Measurements from ENCODE around the gene PAX2.

DNA sequence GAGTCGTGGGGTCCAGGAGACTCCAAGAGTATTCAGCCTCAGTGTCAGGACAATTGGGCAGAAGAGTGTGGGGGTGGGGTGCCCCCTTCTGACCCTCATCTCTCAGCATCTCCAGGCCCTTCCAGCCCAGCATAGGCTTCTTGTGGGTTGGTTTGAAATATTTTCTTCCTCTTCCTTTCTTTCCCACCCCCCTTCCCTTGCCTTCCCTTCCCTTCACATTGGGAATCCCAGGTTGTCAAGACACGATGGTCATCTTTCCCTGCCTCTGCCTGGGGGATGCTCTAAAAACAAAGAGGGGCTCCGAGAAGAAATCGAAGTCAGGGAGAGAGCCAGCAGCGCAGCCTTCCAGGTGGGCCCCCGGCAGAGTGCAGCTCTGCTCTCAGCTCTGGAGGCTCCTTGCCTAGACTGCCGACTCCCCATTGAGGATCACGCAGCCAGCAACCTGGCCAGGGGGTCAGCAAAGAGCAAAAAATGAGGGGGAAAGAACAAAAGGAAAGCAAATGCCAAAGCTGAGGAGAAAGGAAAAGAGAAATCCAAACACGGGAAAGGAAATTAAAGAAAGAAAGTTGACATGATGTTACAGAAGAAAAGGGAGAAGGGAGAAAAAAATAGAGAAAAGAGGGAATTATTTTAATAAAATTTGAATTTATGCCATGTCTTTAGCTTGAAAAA lies 1.5 kb downstream of the PAX2 start:
- TF ChIP-seq, protein P1, sequence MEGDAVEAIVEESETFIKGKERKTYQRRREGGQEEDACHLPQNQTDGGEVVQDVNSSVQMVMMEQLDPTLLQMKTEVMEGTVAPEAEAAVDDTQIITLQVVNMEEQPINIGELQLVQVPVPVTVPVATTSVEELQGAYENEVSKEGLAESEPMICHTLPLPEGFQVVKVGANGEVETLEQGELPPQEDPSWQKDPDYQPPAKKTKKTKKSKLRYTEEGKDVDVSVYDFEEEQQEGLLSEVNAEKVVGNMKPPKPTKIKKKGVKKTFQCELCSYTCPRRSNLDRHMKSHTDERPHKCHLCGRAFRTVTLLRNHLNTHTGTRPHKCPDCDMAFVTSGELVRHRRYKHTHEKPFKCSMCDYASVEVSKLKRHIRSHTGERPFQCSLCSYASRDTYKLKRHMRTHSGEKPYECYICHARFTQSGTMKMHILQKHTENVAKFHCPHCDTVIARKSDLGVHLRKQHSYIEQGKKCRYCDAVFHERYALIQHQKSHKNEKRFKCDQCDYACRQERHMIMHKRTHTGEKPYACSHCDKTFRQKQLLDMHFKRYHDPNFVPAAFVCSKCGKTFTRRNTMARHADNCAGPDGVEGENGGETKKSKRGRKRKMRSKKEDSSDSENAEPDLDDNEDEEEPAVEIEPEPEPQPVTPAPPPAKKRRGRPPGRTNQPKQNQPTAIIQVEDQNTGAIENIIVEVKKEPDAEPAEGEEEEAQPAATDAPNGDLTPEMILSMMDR (IDR thresholded peaks at IDR 0.05; ENCODE audit: low read length), result no peak
- TF ChIP-seq EZH2 (optimal IDR thresholded peaks at IDR 0.05; ENCODE audit: low read depth, low read length), result peak; percentile 94
